ENCODE data around the gene CD109. TPM values are rescaled to one million over a fixed set of nuclear protein-coding genes. Genes with fewer than 3 reads are reported as not detected.

The CD109 gene
- total RNA-seq (2014; rRNA removed; shearing (Covaris generic)), result 4.7 and 4.9 TPM in 2 replicates

DNA sequence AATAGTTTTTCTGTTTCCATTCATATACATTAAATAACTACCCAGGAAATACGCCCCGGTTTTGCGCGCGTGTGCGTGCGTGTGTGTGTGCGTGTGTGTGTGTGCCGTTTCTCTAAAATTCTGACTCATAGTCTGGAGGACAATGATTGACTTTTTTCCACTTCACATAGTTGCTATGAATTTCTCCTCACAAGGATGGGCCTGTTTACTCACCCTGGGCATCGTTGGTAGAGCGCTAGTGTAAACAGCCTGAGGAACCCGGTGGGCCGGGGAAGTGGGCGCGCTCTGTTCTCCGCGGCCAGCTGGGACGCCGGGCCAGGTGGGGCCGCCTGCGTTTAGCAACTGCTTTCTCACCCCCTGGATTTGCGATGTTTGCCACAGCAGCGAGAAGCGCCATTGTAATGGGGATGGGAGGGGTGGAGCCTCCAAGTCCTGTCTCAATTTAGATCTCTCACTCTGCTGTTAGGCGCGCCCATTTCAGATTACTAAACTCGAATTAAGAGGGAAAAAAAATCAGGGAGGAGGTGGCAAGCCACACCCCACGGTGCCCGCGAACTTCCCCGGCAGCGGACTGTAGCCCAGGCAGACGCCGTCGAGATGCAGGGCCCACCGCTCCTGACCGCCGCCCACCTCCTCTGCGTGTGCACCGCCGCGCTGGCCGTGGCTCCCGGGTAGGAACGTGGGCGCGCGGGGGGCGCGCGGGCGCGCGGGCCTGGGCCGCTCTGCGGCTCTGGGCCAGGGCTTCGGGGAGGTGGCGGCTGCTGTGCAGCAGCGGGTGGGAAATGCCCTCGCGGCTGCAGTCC, at the start of gene CD109:
CD109 (plus strand) TSS at position 585 of the 803 bp plus-strand sequence; CDS start at position 598, 13 bp downstream.
- peak within 1 kb of the TSS; percentile 41 for H3K27ac ChIP-seq
- 0 out of 2 replicates have a peak, but pooled peaks cover 2% of the 10 kb centered on the region for H3K4me1 ChIP-seq
- no peaks in the 10 kb centered on the region for H3K36me3 ChIP-seq
- H3K4me3 ChIP-seq, result peak within 1 kb of the TSS; percentile 73
- H3K27me3 ChIP-seq, result no peaks in the 10 kb centered on the region
- H3K9me3 ChIP-seq (replicated peaks), result no peaks in the 10 kb centered on the region
- peak; percentile 57 to 66 for DNase-seq

GRCh38 chr6:73648166-73648565, 47.8 kb upstream of the CD109 start:
- Histone ChIP-seq H3K27me3 (no peaks in the 10 kb centered on the region), H3K9me3 (replicated peaks) (no peaks in the 10 kb centered on the region), H3K36me3 (no peaks in the 10 kb centered on the region), H3K4me3 (no peak overlapping the region), H3K4me1 (no peaks in the 10 kb centered on the region), H3K27ac (no peak overlapping the region)
- DNase-seq, result no peak

DNA sequence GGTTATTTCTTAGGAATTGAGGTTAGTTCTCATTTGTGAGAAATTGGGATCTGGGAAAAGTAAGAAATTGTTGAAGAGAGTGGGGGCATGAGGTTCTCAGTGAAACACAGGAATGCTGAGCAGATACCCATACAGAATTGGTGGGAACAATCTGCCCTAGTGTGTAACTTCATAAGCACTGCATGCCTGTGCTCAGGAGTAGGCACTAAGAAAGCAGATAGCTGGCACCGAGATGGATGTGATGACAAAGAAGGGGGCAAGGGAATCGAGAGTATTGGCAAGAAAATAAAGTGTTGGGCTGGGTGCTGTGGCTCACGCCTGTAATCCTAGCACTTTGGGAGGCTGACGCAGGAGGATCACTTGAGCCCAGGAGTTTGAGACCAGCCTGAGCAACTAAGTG, 46.2 kb upstream of the CD109 start:
- no peaks in the 10 kb centered on the region for H3K9me3 ChIP-seq (replicated peaks)
- H3K27me3 ChIP-seq, result no peaks in the 10 kb centered on the region
- H3K4me1 ChIP-seq, result no peaks in the 10 kb centered on the region
- H3K27ac ChIP-seq, result no peak overlapping the region
- no peak for DNase-seq
- no peaks in the 10 kb centered on the region for H3K36me3 ChIP-seq
- no peak overlapping the region for H3K4me3 ChIP-seq

GRCh38 chr6:73652637-73653570, 43.1 kb upstream of the CD109 start:
- H3K36me3 ChIP-seq, result no peaks in the 10 kb centered on the region
- H3K27me3 ChIP-seq, result no peaks in the 10 kb centered on the region
- no peaks in the 10 kb centered on the region for H3K9me3 ChIP-seq (replicated peaks)
- H3K4me1 ChIP-seq, result no peaks in the 10 kb centered on the region
- peak overlapping the region; percentile 92 for H3K4me3 ChIP-seq
- DNase-seq, result peak; percentile 47 to 66
- no peak overlapping the region for H3K27ac ChIP-seq

DNA sequence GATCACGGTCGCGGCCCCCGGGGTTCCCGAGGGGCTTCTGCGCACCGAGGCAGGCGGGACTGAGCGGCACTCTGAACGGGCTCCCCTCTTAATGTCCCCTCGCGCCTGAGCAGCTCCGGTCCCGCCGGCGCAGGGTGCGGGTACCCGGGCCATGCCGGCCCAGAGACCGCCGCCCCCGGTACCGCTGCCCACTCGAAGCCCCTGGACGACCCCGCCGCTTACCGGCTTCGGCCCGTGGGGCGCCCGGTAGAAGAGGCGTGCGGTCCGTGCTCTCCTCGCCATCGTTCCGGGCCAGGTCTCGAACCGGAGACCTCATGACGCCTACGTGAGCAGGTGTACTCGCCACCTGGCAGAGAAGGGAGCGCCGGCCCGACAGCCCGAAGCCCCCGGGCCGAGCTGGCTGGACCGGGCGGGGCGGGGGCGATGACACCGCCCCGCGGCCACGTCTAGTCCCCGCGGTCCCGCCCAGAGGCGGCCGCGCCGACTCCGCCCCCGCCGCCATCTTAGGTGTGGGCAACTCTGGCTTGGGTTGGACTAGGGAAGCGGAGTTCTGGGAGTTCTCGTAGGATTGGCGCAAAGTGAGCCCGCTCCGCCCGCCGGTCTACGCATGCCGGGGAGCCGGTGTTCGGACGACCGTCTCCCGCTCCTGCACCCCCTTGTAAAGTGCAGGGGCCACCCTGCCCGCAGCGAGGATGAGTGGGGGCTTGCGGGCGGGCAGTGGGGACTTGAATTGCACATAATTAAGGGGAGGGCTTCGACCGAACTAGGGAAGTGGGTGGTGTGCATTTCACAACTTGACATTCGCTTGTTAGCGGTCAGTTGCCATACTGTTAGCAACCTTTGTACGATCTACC, 42.2 kb upstream of the CD109 start, which contains the start of gene SLC17A5:
SLC17A5 (minus strand) TSS at position 422 of the 854 bp plus-strand sequence; CDS start at position 316, 106 bp downstream.
- peak; percentile 87 to 92 for DNase-seq

GRCh38 chr6:73655341-73655917, 40.6 kb upstream of the CD109 start:
- H3K36me3 ChIP-seq, result no peaks in the 10 kb centered on the region
- H3K4me3 ChIP-seq, result no peak overlapping the region
- no peaks in the 10 kb centered on the region for H3K27me3 ChIP-seq
- no peak overlapping the region for H3K27ac ChIP-seq
- H3K9me3 ChIP-seq (replicated peaks), result no peaks in the 10 kb centered on the region
- no peaks in the 10 kb centered on the region for H3K4me1 ChIP-seq
- DNase-seq, result no peak

More for the DNA sequence above, 42.2 kb upstream of the CD109 start, which contains the start of gene SLC17A5:
- Histone ChIP-seq H3K9me3 (replicated peaks) (no peaks in the 10 kb centered on the region), H3K4me3 (peak within 1 kb of the TSS; percentile 92), H3K4me1 (no peaks in the 10 kb centered on the region), H3K36me3 (no peaks in the 10 kb centered on the region), H3K27ac (peak within 1 kb of the TSS; percentile 60), H3K27me3 (no peaks in the 10 kb centered on the region)

DNA sequence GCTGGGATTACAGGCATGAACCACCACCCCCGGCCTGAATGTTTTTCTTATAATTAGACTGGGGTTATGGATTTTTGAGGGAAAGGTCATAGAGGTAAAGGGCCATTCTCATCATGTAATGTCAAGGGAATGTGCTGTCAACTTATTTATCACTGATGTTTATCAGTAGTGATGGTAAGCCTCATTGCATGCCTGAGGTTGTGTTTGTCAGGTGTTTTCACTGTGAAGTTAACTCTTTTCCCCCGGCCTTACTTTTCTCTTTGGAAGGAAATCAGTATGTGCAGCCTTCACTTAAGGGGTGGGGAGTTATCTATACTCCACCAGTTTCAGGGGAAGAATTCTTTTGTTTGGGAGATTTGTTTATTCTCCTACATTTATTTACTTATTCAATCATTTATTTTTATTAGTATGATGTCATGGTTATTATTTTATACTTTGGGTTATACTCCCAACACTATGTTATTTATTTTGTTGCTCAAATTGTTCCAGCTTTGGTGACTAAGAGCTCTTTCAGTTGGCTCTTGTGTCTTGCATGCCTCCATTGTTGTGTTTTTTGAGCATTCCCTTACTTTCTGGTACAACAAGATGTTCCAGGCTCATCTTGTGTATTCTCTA, 39.4 kb upstream of the CD109 start:
- Histone ChIP-seq H3K4me3 (no peak overlapping the region), H3K9me3 (replicated peaks) (no peaks in the 10 kb centered on the region), H3K4me1 (no peaks in the 10 kb centered on the region), H3K36me3 (no peaks in the 10 kb centered on the region), H3K27me3 (no peaks in the 10 kb centered on the region), H3K27ac (no peak overlapping the region)
- no peak for DNase-seq

- H3K36me3 ChIP-seq, result no peaks in the 10 kb centered on the region
- no peak overlapping the region for H3K27ac ChIP-seq
- DNase-seq, result no peak
- H3K4me3 ChIP-seq, result no peak overlapping the region
- no peaks in the 10 kb centered on the region for H3K9me3 ChIP-seq (replicated peaks)
- H3K27me3 ChIP-seq, result no peaks in the 10 kb centered on the region
- H3K4me1 ChIP-seq, result no peaks in the 10 kb centered on the region
Observed at GRCh38 chr6:73657201-73657600, 38.8 kb upstream of the CD109 start.

- H3K36me3 ChIP-seq, result no peaks in the 10 kb centered on the region
- no peak for DNase-seq
- H3K27ac ChIP-seq, result no peak overlapping the region
- H3K9me3 ChIP-seq (replicated peaks), result no peaks in the 10 kb centered on the region
- H3K4me1 ChIP-seq, result no peaks in the 10 kb centered on the region; the same call in 1 of the 2 replicates
- no peaks in the 10 kb centered on the region for H3K27me3 ChIP-seq
- H3K4me3 ChIP-seq, result no peak overlapping the region
Observed at GRCh38 chr6:73664701-73665100, 31.3 kb upstream of the CD109 start.

- Histone ChIP-seq H3K9me3 (replicated peaks) (no peaks in the 10 kb centered on the region), H3K4me1 (no peaks in the 10 kb centered on the region; the same call in 1 of the 2 replicates), H3K4me3 (no peak overlapping the region), H3K36me3 (no peaks in the 10 kb centered on the region), H3K27me3 (no peaks in the 10 kb centered on the region), H3K27ac (no peak overlapping the region)
- DNase-seq, result no peak
Observed at GRCh38 chr6:73665686-73666319, 30.2 kb upstream of the CD109 start.

DNA sequence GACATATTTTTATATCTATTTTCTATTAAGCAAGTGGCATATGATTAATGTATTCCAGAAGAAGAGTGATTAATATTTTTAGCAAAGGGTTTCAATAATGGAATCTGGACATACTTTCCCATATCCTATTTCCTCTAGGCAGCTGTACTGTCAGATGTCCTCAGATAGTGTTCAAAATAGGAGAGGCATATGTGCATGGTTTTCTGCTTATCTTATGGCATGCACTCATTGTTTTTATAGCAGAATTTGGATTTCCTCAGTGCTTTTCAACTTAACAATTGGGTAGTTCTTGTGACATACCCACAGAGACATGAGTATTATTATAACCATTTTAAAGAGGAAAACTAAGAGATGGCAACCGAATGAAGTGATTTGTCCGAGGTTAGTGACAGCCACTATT, 29.6 kb upstream of the CD109 start:
- Histone ChIP-seq H3K27me3 (no peaks in the 10 kb centered on the region), H3K27ac (no peak overlapping the region), H3K9me3 (replicated peaks) (no peaks in the 10 kb centered on the region), H3K4me1 (no peaks in the 10 kb centered on the region; the same call in 1 of the 2 replicates), H3K36me3 (no peaks in the 10 kb centered on the region), H3K4me3 (no peak overlapping the region)
- no peak for DNase-seq

DNA sequence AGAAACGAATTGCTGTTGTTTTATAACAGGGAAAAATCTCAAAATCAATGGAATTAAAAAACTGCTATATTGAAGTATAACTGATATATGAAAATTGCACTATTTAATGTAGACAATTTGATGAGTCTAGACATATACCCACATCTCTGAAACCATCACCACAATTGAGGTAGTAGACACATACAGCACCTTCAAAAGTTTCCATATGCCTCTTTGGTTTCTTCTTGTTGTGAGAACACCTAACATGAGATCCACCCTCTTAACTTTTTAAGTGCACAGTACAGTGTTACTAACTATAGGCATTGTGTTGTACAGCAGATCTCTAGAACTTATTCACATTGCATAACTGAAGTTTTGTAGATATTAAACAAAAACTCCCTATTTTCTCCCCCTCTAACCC, 28.2 kb upstream of the CD109 start:
- Histone ChIP-seq H3K4me1 (no peaks in the 10 kb centered on the region; the same call in 1 of the 2 replicates), H3K4me3 (no peak overlapping the region), H3K27me3 (no peaks in the 10 kb centered on the region), H3K27ac (no peak overlapping the region), H3K36me3 (no peaks in the 10 kb centered on the region), H3K9me3 (replicated peaks) (no peaks in the 10 kb centered on the region)
- DNase-seq, result no peak

- Histone ChIP-seq H3K27ac (no peak overlapping the region), H3K36me3 (no peaks in the 10 kb centered on the region), H3K9me3 (replicated peaks) (no peaks in the 10 kb centered on the region), H3K4me1 (no peaks in the 10 kb centered on the region; the same call in 1 of the 2 replicates), H3K27me3 (no peaks in the 10 kb centered on the region), H3K4me3 (no peak overlapping the region)
- DNase-seq, result no peak
Observed at GRCh38 chr6:73669005-73669404, 27.0 kb upstream of the CD109 start.

Data from SJCRH30 (cell line).